Stimulated activated CD4-positive, alpha-beta T cell treated with anti-CD3 and anti-CD28 coated beads, Interleukin-15, amount 100 ng/mL, for 1 hour (primary cell): ENCODE data around the gene ADRB1.

Experiments used
- DNase-seq, 2 donors: peaks; one replicate each; pipeline ENCODE4 v3.0.0-alpha.2; 2020; ENCODE audit warnings: low read depth in 1 of 2, low spot score in 1 of 2

Gene ADRB1

GRCh38 chr10:114043532-114044246 is at the start of gene ADRB1:
TSS of gene ADRB1 (plus strand) at chr10:114043866. CDS start at chr10:114044133, 267 bp downstream.
- DNase-seq, result no peak

- no peak for DNase-seq
Observed at GRCh38 chr10:113995201-113995600, 48.5 kb upstream of the ADRB1 start.

- DNase-seq, result no peak
Observed at GRCh38 chr10:113997428-113997827, 46.2 kb upstream of the ADRB1 start.

GRCh38 chr10:113999531-113999930 is 44.1 kb upstream of the ADRB1 start:
- DNase-seq, result no peak

- no peak for DNase-seq
Observed at GRCh38 chr10:114000457-114001010, 43.1 kb upstream of the ADRB1 start.

GRCh38 chr10:114002422-114002821 is 41.2 kb upstream of the ADRB1 start:
- no peak for DNase-seq

- DNase-seq, result no peak
Observed at GRCh38 chr10:114003161-114003941, 40.3 kb upstream of the ADRB1 start.

- no peak for DNase-seq
Observed at GRCh38 chr10:114009281-114009996, 34.2 kb upstream of the ADRB1 start.

- no peak for DNase-seq
Observed at GRCh38 chr10:114010316-114010715, 33.4 kb upstream of the ADRB1 start.

- DNase-seq, result no peak
Observed at GRCh38 chr10:114012650-114013049, 31.0 kb upstream of the ADRB1 start.

- DNase-seq, result no peak
Observed at GRCh38 chr10:114015708-114016107, 28.0 kb upstream of the ADRB1 start.

GRCh38 chr10:114017271-114017670 is 26.4 kb upstream of the ADRB1 start:
- no peak for DNase-seq

GRCh38 chr10:114017873-114018272 is 25.8 kb upstream of the ADRB1 start:
- no peak for DNase-seq

GRCh38 chr10:114019226-114019625 is 24.4 kb upstream of the ADRB1 start:
- DNase-seq, result no peak

GRCh38 chr10:114021154-114021553 is 22.5 kb upstream of the ADRB1 start:
- DNase-seq, result no peak

- no peak for DNase-seq
Observed at GRCh38 chr10:114021717-114022680, 21.7 kb upstream of the ADRB1 start.

- no peak for DNase-seq
Observed at GRCh38 chr10:114022766-114023597, 20.7 kb upstream of the ADRB1 start.

- no peak for DNase-seq
Observed at GRCh38 chr10:114024876-114025610, 18.6 kb upstream of the ADRB1 start.

GRCh38 chr10:114025611-114026130 is 18.0 kb upstream of the ADRB1 start:
- no peak for DNase-seq
